ENCODE results near the gene CDH8. TPM values are rescaled to one million over a fixed set of nuclear protein-coding genes. Genes with fewer than 3 reads are reported as not detected.
A peak's percentile ranks its signal among the peaks of the same experiment; 100 is the strongest.
"Not testable (repeated sequence)": the region's sequence is repeated elsewhere in the genome, so short reads cannot be mapped to it uniquely, and the experiment has no call there.

The CDH8 gene
- total RNA-seq, 1 donor from 2014 or later = 9.4 TPM

GRCh38 chr16:61934601-61935000, 101.6 kb downstream of the CDH8 start:
- DNase-seq = no peak

DNA sequence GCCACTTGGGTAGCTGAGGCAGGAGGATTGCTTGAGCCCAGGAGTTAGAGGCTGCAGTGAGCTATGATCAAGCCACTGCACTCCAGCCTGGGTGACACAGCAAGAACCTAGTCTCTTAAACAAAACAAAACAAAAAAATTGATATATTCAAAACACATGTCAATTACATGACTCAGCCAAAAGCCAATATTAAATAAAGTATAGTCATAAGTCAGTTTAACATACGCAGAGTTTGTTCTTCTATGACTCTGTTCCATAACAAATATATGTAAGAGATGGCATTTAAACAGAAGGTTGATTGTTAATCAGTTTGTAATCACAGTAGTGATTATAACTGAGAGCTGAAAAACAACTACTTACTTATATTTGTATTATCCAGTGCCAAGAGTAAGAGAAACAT, 106.5 kb downstream of the CDH8 start:
- no peak for DNase-seq

DNA sequence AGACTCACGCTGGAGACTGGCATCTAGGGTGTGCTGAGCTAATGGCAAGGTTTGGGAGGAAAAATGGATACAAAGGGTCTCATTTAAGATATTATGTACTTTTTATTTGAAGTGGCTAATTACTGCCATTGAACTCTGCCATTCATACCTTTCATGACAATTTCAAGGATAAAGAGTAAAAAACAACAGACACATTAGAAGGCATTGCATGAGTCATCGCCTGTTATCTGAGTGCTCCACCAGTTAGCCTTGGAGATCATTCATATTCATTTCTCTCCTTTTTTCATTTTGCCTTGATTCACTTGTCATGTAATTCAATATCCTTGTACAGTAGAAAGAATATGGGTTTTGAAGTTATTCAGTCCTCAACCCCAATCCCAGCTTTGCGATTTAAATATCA, 109.5 kb downstream of the CDH8 start:
- no peak for DNase-seq

DNA sequence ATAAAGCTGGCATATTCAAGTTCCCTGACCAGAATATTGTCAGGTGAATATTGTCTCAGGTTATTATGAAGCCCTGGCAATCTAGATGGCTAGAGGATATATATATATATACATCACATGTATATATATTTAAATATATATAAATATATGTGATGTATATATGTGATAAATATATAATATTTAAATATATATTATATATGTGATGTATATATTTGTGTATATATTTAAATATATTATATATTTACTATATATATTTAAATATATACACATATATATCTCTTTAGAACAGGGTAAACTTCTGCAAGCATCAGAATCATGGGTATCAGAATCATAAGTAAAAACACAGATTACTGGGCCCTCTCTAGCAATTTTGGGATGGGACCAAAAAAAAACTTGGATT, 112.6 kb downstream of the CDH8 start:
- DNase-seq = no peak

GRCh38 chr16:61921373-61921772, 114.9 kb downstream of the CDH8 start:
- DNase-seq = no peak

DNA sequence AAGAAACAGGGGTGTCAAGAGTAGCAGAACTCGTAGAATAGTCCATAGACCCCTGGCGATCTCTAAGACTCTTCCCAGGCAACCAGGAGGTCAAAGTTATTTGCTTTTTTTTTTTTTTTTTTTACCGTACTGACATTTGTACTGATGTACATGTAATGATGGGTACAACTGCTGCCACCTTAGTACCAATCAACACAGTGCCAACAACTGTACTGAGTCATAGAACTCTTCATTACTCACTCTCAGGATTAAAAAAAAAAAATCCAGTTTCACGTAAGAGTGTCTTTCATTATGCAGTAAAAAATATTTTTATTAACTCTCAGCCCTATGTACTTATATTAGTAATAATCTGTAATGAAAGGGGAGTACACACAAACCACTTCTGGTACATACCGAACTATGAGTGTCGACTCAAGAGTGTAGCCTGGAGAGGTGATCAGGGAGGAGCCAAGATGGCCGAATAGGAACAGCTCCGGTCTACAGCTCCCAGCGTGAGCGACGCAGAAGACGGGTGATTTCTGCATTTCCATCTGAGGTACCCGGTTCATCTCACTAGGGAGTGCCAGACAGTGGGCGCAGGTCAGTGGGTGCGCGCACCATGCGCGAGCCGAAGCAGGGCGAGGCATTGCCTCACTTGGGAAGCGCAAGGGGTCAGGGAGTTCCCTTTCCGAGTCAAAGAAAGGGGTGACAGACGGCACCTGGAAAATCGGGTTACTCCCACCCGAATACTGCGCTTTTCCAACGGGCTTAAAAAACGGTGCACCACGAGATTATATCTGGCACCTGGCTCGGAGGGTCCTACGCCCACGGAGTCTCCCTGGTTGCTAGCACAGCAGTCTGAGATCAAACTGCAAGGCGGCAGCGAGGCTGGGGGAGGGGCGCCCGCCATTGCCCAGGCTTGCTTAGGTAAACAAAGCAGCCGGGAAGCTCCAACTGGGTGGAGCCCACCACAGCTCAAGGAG, 118.1 kb downstream of the CDH8 start:
- not testable (repeated sequence) for DNase-seq

DNA sequence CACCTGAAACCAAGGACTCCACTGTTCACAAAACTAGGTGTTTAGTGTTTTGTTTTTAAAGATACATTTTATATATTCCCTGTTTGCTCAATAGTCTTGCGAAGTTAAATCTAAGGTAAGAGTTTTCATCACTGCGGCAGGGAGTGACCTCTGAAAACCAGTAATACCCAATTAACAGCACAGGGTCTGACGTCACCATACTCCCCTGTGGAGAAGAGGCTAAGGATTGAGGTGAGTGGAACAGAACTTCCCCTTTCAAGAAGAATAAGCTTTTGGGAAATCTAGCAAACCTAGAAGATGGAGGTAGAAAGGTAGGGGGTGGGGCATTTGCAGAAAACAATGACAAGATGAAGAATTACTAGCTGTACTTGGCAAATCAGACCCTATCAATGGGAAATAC, 120.7 kb downstream of the CDH8 start:
- DNase-seq = no peak

DNA sequence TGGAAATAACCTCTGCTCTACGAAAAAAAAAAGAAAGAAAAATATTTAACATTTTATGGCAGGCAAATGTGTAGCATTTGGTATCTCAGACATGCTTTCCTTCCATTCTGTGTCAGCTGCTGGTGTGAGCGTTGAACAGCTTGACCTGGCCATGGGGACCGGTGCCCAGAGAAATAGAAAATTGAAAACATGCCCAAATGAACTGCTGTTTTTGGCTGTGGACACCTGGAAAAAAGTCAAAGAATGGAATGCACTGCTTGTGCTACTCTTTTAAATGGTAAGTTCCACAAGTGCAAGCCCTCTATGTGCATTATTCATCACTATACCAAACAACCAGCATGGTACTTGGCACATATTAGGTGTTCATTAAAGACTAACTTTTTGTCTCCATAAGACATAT, 127.2 kb downstream of the CDH8 start:
- DNase-seq = peak; percentile 35

GRCh38 chr16:61908426-61908825, 127.8 kb downstream of the CDH8 start:
- no peak for DNase-seq

DNA sequence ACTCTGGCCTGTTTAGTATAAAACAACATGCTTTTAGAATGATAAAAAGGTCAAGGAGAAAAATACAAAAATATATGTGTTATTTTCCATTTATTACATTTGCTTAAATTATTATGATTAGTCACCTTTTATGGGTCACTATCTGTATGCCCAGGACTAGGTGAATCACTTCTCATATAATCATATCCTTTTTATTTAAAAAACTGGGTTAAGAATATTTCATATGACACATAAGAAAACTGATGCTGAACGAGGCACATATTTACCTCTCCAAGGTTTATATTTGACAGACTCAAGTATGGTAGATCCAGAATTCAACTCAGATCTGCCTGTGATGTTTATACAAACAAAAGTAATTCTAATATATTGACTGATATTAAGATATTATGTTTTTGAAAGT, 134.5 kb downstream of the CDH8 start:
- DNase-seq = no peak

- no peak for DNase-seq
Observed at GRCh38 chr16:61900482-61900881, 135.8 kb downstream of the CDH8 start.

- no peak for DNase-seq
Observed at GRCh38 chr16:61897657-61898056, 138.6 kb downstream of the CDH8 start.

DNA sequence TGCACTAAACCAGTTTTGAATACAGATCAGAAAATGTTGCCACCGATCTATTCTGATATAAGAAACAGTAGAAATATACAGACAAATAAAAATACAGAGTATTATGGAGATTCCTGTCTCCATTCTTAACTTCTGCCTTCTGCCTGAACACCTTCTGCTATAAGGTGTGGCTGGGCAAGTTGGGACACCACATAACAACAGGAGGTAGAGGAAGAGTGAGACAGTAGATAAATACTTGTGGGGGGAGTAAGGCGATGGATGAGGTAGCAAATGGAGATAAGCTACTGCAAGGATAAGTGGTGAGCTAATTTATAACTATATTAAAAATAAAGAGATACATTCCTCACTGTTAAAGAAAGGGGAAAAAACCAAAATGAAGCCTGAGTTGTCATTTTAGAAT, 143.7 kb downstream of the CDH8 start:
- DNase-seq = no peak

DNA sequence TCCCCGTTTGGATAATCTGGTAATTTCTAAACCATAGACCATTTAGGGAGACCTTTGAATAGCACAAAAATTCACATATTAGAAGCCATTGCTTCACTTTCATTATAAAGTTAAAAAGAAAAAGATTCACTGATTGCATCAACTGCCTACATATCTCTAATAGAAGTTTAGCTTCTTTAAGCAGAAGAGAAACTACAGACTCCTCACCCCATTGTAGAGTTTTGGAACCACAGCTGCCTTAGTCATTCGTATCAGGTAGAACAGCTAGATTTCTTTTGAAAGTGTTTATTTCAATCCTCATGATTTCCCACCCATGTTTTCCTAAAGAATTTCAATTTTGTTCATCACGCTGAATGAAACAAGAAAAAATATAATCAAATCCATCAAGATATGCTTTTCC, 144.8 kb downstream of the CDH8 start:
- no peak for DNase-seq

DNA sequence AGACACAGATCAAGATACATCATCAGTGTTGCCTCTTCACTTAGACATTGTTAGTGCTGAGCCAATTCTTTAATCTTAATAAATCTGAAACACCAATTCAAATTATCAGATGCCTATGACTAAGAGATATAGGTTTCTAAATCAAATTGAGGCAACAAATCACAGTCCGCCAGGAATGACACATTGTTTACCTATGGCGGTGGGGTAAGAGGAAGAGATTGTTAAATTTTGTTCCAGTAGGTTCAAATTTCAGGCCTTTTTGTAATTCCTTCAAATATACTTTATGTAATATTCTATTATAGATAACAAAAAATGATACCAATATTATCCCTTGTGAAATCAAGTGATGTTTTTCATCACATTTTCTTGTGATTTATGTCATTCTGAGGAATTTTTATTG, 145.9 kb downstream of the CDH8 start:
- no peak for DNase-seq

DNA sequence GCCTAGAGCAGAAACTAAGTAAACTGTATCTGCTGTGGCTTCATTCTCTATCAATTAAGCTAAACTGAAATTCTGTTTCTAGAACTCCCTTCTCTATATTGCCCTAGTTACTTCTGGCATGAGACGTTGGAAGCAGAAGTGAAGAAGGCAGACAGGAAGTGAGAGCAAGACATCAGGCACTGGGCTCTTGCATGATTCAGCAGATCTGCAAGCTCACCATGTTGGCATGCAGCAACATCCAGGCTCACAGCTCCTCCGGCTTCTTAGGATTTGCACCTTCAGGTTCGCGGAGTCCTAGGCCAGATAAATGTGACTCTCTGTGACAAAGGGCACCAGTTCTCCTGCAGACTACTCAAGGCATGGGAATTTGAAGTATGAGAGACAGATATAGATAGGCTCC, 148.3 kb downstream of the CDH8 start:
- peak; percentile 7 for DNase-seq

- no peak for DNase-seq
Observed at GRCh38 chr16:61885343-61885742, 150.9 kb downstream of the CDH8 start.

- no peak for DNase-seq
Observed at GRCh38 chr16:61879306-61879705, 156.9 kb downstream of the CDH8 start.

- DNase-seq = no peak
Observed at GRCh38 chr16:61877436-61877835, 158.8 kb downstream of the CDH8 start.

DNA sequence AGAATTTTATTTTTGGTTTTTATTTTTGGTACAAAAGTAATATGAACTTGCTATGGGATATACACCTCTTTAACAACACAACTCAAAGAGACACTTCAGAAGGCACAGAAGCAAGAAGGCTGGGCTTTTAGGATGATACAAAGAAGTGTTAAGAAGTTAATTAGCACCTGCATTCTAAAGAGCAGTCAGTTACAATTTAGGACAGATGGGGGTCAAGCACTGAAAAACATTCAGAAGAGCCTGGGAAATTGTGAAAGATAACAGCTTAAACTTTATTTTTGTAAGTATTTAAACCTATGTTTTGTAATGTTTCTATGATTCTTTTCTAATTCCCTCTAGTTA, 163.5 kb downstream of the CDH8 start:
- DNase-seq = no peak

DNA sequence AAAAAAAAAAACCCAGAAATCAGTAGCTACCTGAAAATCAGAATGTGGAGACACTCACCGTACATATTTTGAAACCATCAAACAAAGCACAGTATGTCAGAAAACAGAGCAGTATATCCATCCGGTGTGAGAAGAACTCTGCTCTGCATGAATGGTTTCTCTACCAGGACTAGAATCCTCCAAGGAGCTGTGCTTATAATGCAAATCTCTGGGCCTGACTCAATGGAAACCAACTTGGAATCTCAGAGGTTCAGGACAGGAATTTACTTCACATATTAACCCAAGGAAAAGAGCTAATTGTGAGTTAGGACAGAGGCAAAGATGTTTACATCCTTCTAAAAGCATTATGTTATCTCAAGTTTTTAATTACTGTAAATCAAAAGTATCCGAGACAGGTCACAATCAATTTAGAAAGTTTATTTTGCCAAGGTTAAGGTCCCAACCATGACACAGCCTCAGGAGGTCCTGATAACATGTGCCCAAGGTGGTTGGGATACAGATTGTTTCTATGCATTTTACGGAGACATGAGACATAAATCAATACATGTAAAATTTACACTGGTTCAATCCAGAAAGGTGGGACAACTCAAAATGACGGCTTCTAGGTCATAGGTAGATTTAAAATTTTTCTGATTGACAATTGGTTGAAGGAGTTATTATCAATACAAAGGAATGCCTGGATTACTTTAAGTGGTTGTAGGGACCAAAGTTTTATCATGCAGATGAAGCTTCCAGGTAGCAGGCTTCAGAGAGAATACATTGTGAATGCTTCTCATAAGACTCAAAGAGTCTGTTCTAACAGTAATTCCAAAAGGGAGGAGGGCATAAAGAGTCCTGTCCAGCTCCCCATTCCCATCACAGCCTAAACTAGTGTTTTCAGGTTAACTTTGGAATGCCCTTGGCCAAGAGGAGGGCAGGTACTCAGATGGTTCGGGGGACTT, 164.1 kb downstream of the CDH8 start:
- no peak for DNase-seq

- DNase-seq = no peak
Observed at GRCh38 chr16:61862221-61863155, 173.8 kb downstream of the CDH8 start.

Measured in tongue (tissue), 2 donors.